Nephron (organoid): ENCODE data around the gene JPH2.

ENCODE experiments used
- H3K27ac Mint-ChIP-seq, 3 experiments: 2 replicates each; pipeline ENCODE4 v1.8.0; 2020; ENCODE audit warnings: mixed read lengths in 3 of 3, mild to moderate bottlenecking in 2 of 3, moderate library complexity in 1 of 3
- H3K27me3 Mint-ChIP-seq: 2 replicates; pipeline ENCODE4 v1.8.0; 2021; ENCODE audit warnings: low read depth, mild to moderate bottlenecking, moderate library complexity, mixed read lengths
- H3K36me3 Mint-ChIP-seq: 2 replicates; pipeline ENCODE4 v1.8.0; 2020; ENCODE audit warnings: low read depth, mixed read lengths
- H3K4me1 Mint-ChIP-seq: 2 replicates; pipeline ENCODE4 v1.8.0; 2020; ENCODE audit warnings: mixed read lengths
- H3K4me3 Mint-ChIP-seq, 3 experiments: 2 replicates each; pipeline ENCODE4 v1.8.0; 2020; ENCODE audit warnings: mild to moderate bottlenecking in 3 of 3, mixed read lengths in 3 of 3, moderate library complexity in 2 of 3
- H3K9me3 Mint-ChIP-seq: 2 replicates; pipeline ENCODE4 v1.8.0; 2020; ENCODE audit warnings: mixed read lengths
- CTCF ChIP-seq, 3 experiments: fragments of 200-600 bp; sonication (generic); IDR thresholded peaks; one replicate each; pipeline ENCODE4 v1.5.0; 2021; ENCODE audit warnings: antibody characterized with exemption in 3 of 3; ENCODE audit not compliant: unreplicated experiment in 3 of 3

Gene JPH2

GRCh38 chr20:44097521-44098255 lies 89.3 kb downstream of the JPH2 start:
- no peak for TF ChIP-seq CTCF (IDR thresholded peaks at IDR 0.05; ENCODE audit: unreplicated experiment in 3 of 3)
- Mint-ChIP-seq H3K27me3 (peaks cover 3% of the 10 kb centered on the region), H3K9me3 (peaks cover 12% of the 10 kb centered on the region), H3K36me3 (no peaks in the 10 kb centered on the region), H3K4me1 (no peaks in the 10 kb centered on the region), H3K4me3 (no peak overlapping the region), H3K27ac (peak overlapping the region in 1 of 3 experiments; percentile 12)

DNA sequence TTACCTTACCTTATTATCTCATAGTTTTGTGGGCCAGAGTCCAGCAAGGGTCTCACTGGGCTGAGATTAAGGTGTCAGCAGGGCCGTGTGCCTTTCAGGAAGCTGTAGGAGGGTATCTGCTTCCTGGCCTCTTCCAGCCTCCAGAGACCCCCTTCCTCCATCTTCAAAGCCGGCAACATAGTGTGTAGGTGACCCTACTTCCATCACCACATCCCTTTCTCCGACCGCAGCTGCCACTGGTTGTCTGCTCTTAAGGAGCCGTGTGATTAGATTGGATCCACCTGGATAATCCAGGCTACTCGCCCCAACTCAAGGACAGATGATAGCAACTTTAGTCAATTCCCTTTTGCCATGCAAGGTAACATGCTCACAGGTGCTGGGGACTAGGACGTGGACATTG lies 91.2 kb downstream of the JPH2 start:
- Mint-ChIP-seq H3K4me3 (no peak overlapping the region), H3K36me3 (no peaks in the 10 kb centered on the region), H3K27ac (no peak overlapping the region), H3K27me3 (peaks cover 3% of the 10 kb centered on the region), H3K4me1 (no peaks in the 10 kb centered on the region), H3K9me3 (peaks cover 4% of the 10 kb centered on the region)
- no peak for TF ChIP-seq CTCF (IDR thresholded peaks at IDR 0.05; ENCODE audit: unreplicated experiment in 3 of 3)

GRCh38 chr20:44093249-44093582 lies 93.8 kb downstream of the JPH2 start:
- Mint-ChIP-seq H3K9me3 (no peaks in the 10 kb centered on the region), H3K27me3 (no peaks in the 10 kb centered on the region), H3K4me1 (no peaks in the 10 kb centered on the region), H3K4me3 (no peak overlapping the region), H3K27ac (no peak overlapping the region), H3K36me3 (no peaks in the 10 kb centered on the region)
- peak in 1 of 3 experiments; percentile 10 for TF ChIP-seq CTCF (IDR thresholded peaks at IDR 0.05; ENCODE audit: unreplicated experiment in 3 of 3)

DNA sequence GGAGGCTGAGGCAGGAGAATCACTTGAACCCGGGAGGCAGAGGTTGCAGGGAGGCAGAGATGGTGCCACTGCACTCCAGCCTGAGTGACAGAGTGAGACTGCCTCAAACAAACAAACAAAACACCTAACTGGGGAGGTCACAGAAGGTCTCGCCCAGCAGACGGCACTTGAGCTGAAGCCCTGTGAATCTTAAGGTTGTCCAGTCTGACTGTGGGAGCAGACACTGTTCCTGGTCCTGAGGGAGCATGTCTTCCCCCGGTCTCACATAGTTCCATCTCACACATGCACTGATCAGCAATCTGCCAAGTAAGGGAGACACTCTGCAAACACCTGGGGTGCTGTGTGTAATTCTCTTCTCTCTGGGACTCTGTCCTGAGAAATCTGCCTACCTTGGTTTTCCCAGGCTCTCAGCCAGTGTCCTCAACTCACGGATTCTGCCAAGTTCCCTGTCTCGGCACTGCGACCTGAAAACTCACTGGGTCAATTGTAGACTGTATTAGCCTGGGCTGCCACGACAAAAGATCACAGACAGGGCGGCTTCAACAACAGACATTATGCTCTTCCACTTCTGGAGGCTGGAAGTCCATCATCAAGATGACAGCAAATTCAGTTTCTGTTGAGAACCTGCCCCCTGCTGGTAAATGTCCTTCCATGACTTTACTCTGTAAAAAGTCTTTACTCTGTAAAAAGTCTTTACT lies 94.3 kb downstream of the JPH2 start:
- no peak overlapping the region for H3K27ac Mint-ChIP-seq
- H3K27me3 Mint-ChIP-seq, result no peaks in the 10 kb centered on the region
- no peaks in the 10 kb centered on the region for H3K4me1 Mint-ChIP-seq
- H3K4me3 Mint-ChIP-seq, result no peak overlapping the region
- TF ChIP-seq CTCF (IDR thresholded peaks at IDR 0.05; ENCODE audit: unreplicated experiment in 3 of 3), result peak; percentile 36 to 50 (median 41)
- no peaks in the 10 kb centered on the region for H3K9me3 Mint-ChIP-seq
- H3K36me3 Mint-ChIP-seq, result no peaks in the 10 kb centered on the region

GRCh38 chr20:44091026-44091425 lies 96.0 kb downstream of the JPH2 start:
- Mint-ChIP-seq H3K27ac (no peak overlapping the region), H3K27me3 (peaks cover 8% of the 10 kb centered on the region), H3K36me3 (no peaks in the 10 kb centered on the region)

More at GRCh38 chr20:44091026-44091425, 96.0 kb downstream of the JPH2 start:
- Mint-ChIP-seq H3K4me1 (no peaks in the 10 kb centered on the region), H3K4me3 (no peak overlapping the region), H3K9me3 (no peaks in the 10 kb centered on the region)
- TF ChIP-seq CTCF (IDR thresholded peaks at IDR 0.05; ENCODE audit: unreplicated experiment in 3 of 3), result no peak
